MCF 10A (cell line): ENCODE data around the gene GOLGA6B. TPM values are rescaled to one million over a fixed set of nuclear protein-coding genes. Genes with fewer than 3 reads are reported as not detected.
"Not testable (repeated sequence)": the region's sequence is repeated elsewhere in the genome, so short reads cannot be mapped to it uniquely, and the experiment has no call there.

Source experiments
- BruUV-seq: library from RNA; stranded (reverse); fragments of 400-500 nt; replicated peaks from 2 replicates; lab custom pipeline; 2021; lab: Mats Ljungman, UMichigan
- CTCF ChIA-PET: fragments of 300-600 bp; sonication (Branson Sonifier 250); formaldehyde crosslinking; extraction: SDS; loops from one replicate; lab custom pipeline; 2021; ENCODE audit warnings: antibody characterized with exemption, inconsistent platforms; lab: Yijun Ruan, JAX
- POLR2A ChIA-PET: fragments of 300-600, 350-650 bp; sonication (Branson Sonifier 250); formaldehyde crosslinking; extraction: SDS; loops from one replicate; lab custom pipeline; 2020; ENCODE audit warnings: antibody characterized with exemption, inconsistent platforms; lab: Yijun Ruan, JAX
- DNase-seq: peaks from one replicate; pipeline ENCODE4 v3.0.0-alpha.2; 2018; ENCODE audit not compliant: unreplicated experiment
- H3K27ac Mint-ChIP-seq: one replicate; pipeline ENCODE4 v1.8.0; 2022; ENCODE audit warnings: mild to moderate bottlenecking, low read depth, mixed read lengths; ENCODE audit not compliant: unreplicated experiment
- H3K27me3 Mint-ChIP-seq: one replicate; pipeline ENCODE4 v1.8.0; 2022; ENCODE audit warnings: mixed read lengths; ENCODE audit not compliant: insufficient read depth, unreplicated experiment
- H3K36me3 Mint-ChIP-seq: one replicate; pipeline ENCODE4 v1.8.0; 2022; ENCODE audit warnings: mild to moderate bottlenecking, moderate library complexity, mixed read lengths; ENCODE audit not compliant: insufficient read depth, unreplicated experiment
- H3K4me1 Mint-ChIP-seq: one replicate; pipeline ENCODE4 v1.8.0; 2022; ENCODE audit warnings: mixed read lengths; ENCODE audit not compliant: insufficient read depth, unreplicated experiment
- H3K4me3 Mint-ChIP-seq: one replicate; pipeline ENCODE4 v1.8.0; 2022; ENCODE audit warnings: mild to moderate bottlenecking, moderate library complexity, mixed read lengths; ENCODE audit not compliant: unreplicated experiment
- H3K9me3 Mint-ChIP-seq: one replicate; pipeline ENCODE4 v1.8.0; 2022; ENCODE audit warnings: mixed read lengths; ENCODE audit not compliant: unreplicated experiment
- intact Hi-C: fragments of 100-400 bp; cut with micrococcal nuclease; formaldehyde crosslinking; loops from 2 replicates; pipeline ENCODE4 v1.14.1; 2022
- total RNA-seq: library from RNA; stranded (reverse); gene quantifications from 2 replicates; pipeline ENCODE4 v1.2.3, GENCODE V29; 2022
- TF ChIP-seq, protein P1 (sequence below): fragments of 200-600 bp; IDR thresholded peaks from one replicate; pipeline ENCODE4 v1.8.0; 2022; ENCODE audit warnings: antibody characterized with exemption, mild to moderate bottlenecking; ENCODE audit not compliant: unreplicated experiment

GOLGA6B gene
- total RNA-seq, 1 experiment from 2014 or later = not detected

GRCh38 chr15:72661081-72661480, 6.6 kb downstream of the GOLGA6B start:
- H3K36me3 Mint-ChIP-seq, DNase-seq, CTCF ChIA-PET, POLR2A ChIA-PET, intact Hi-C loops, H3K27me3 Mint-ChIP-seq, H3K9me3 Mint-ChIP-seq, H3K4me1 Mint-ChIP-seq, H3K27ac Mint-ChIP-seq, BruUV-seq, H3K4me3 Mint-ChIP-seq: not testable (repeated sequence)

DNA sequence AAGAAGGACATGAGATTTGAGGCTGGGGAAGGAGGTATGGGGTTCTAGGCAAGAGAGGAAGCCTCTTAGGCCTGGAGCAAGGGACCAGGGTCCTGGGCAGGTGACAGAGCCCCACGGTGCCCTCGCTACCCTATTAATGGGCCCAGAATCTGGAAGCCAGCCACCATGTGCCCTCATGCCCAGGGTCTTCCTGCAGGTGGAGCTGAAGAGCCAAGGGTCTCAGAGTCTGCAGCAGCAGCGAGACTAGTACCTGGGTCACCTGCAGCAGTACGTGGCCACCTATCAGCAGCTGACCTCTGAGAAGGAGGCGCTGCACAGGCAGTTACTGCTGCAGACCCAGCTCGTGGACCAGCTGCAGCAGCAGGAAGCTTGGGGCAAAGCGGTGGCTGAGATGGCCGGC, 9.4 kb downstream of the GOLGA6B start:
- H3K27me3 Mint-ChIP-seq, CTCF ChIA-PET, H3K4me1 Mint-ChIP-seq, H3K27ac Mint-ChIP-seq, H3K36me3 Mint-ChIP-seq, BruUV-seq, H3K9me3 Mint-ChIP-seq, POLR2A ChIA-PET, H3K4me3 Mint-ChIP-seq, intact Hi-C loops, DNase-seq: not testable (repeated sequence)

- H3K27ac Mint-ChIP-seq, H3K27me3 Mint-ChIP-seq, CTCF ChIA-PET, BruUV-seq, H3K4me3 Mint-ChIP-seq, H3K4me1 Mint-ChIP-seq, POLR2A ChIA-PET, DNase-seq, H3K36me3 Mint-ChIP-seq, H3K9me3 Mint-ChIP-seq, intact Hi-C loops: not testable (repeated sequence)
Measured at GRCh38 chr15:72665706-72666105, 11.2 kb downstream of the GOLGA6B start.

- intact Hi-C loops, H3K36me3 Mint-ChIP-seq, H3K27me3 Mint-ChIP-seq, DNase-seq, H3K27ac Mint-ChIP-seq, H3K4me1 Mint-ChIP-seq, CTCF ChIA-PET, BruUV-seq, H3K9me3 Mint-ChIP-seq, H3K4me3 Mint-ChIP-seq, POLR2A ChIA-PET: not testable (repeated sequence)
Measured at GRCh38 chr15:72669803-72670202, 15.3 kb downstream of the GOLGA6B start.

- TF ChIP-seq, protein P1, sequence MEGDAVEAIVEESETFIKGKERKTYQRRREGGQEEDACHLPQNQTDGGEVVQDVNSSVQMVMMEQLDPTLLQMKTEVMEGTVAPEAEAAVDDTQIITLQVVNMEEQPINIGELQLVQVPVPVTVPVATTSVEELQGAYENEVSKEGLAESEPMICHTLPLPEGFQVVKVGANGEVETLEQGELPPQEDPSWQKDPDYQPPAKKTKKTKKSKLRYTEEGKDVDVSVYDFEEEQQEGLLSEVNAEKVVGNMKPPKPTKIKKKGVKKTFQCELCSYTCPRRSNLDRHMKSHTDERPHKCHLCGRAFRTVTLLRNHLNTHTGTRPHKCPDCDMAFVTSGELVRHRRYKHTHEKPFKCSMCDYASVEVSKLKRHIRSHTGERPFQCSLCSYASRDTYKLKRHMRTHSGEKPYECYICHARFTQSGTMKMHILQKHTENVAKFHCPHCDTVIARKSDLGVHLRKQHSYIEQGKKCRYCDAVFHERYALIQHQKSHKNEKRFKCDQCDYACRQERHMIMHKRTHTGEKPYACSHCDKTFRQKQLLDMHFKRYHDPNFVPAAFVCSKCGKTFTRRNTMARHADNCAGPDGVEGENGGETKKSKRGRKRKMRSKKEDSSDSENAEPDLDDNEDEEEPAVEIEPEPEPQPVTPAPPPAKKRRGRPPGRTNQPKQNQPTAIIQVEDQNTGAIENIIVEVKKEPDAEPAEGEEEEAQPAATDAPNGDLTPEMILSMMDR = peak; percentile 59
- intact Hi-C loops, H3K27ac Mint-ChIP-seq, H3K36me3 Mint-ChIP-seq, BruUV-seq, H3K4me1 Mint-ChIP-seq, H3K9me3 Mint-ChIP-seq: not testable (repeated sequence)
- DNase-seq = peak; percentile 80
- CTCF ChIA-PET = interaction anchor here (0.6 to 1.5 kb wide), 11 partner anchors 13 to 1301 kb away, joined by 3 to 8 read pairs (median 4); no protein-coding TSS in a partner anchor
- POLR2A ChIA-PET = interaction anchor here (0.7 to 1.9 kb wide), 4 partner anchors 14 to 76 kb away, joined by 3 to 6 read pairs (median 4); partner anchors contain the start of genes BBS4 and HIGD2B
- peaks cover 12% of the 10 kb centered on the region for H3K27me3 Mint-ChIP-seq
- H3K4me3 Mint-ChIP-seq = peak overlapping the region; percentile 71
Measured at GRCh38 chr15:72670656-72671352, 16.3 kb downstream of the GOLGA6B start.

- ChIA-PET POLR2A (interaction anchor here (0.8 to 1.9 kb wide), 4 partner anchors 14 to 401 kb away, joined by 3 to 6 read pairs (median 4); partner anchors contain the start of genes BBS4 and HIGD2B), CTCF (interaction anchor here (0.6 to 1.5 kb wide), 10 partner anchors 9 to 217 kb away, joined by 3 to 8 read pairs (median 5); no protein-coding TSS in a partner anchor)
- H3K27ac Mint-ChIP-seq = no peak overlapping the region
- H3K4me1 Mint-ChIP-seq = peaks cover 7% of the 10 kb centered on the region
- intact Hi-C loops = no loop called here
- H3K4me3 Mint-ChIP-seq = no peak overlapping the region
- peaks cover 15% of the 10 kb centered on the region for H3K27me3 Mint-ChIP-seq
- BruUV-seq = no TSS peak
- TF ChIP-seq, protein P1 = no peak
- no peak for DNase-seq
- H3K9me3 Mint-ChIP-seq = no peaks in the 10 kb centered on the region
- no peaks in the 10 kb centered on the region for H3K36me3 Mint-ChIP-seq
Measured at GRCh38 chr15:72671525-72671924, 17.0 kb downstream of the GOLGA6B start.
